Endothelial cell of umbilical vein (primary cell): ENCODE results near the gene FAM114A1. TPM values are rescaled to one million over a fixed set of nuclear protein-coding genes. Genes with fewer than 3 reads are reported as not detected.

ENCODE experiments used
- BruUV-seq: library from RNA; stranded (reverse); fragments of 400-500 nt; replicated peaks from 2 replicates; lab custom pipeline; 2021; lab: Mats Ljungman, UMichigan
- CTCF ChIA-PET: fragments of 300-600, 350-600 bp; sonication (Branson Sonifier 250); formaldehyde crosslinking; loops from one replicate; lab custom pipeline; 2021; ENCODE audit warnings: antibody characterized with exemption, inconsistent platforms; lab: Charles Lee
- POLR2A ChIA-PET: fragments of 300-600, 350-600 bp; sonication (Branson Sonifier 250); formaldehyde crosslinking; loops from one replicate; lab custom pipeline; 2021; ENCODE audit warnings: antibody characterized with exemption, inconsistent platforms; lab: Charles Lee
- DNase-seq: peaks from one replicate; pipeline ENCODE4 v3.0.0-alpha.2; 2011; ENCODE audit warnings: low read depth, low spot score
- FAIRE-seq: peaks from 2 replicates; lab custom pipeline; 2011; peaks lifted over from hg19 to GRCh38; lab: Jason Lieb, UNC
- H2AFZ ChIP-seq: 2 replicates; pipeline ENCODE4 v1.6.0; 2012; ENCODE audit warnings: low read depth, low read length, control low read depth, inconsistent platforms
- H3K27ac ChIP-seq: 2 replicates; pipeline ENCODE4 v1.5.1; 2011; ENCODE audit warnings: low read depth, mild to moderate bottlenecking, control low read depth, low read length, moderate library complexity; ENCODE audit not compliant: insufficient read depth
- H3K27me3 ChIP-seq, 2 experiments: 2 replicates each; pipeline versions ENCODE4 v1.6.0 to v1.6.1; 2011; ENCODE audit warnings: low read length in 2 of 2, mixed read lengths in 1 of 2; ENCODE audit not compliant: control insufficient read depth in 2 of 2, insufficient read depth in 2 of 2
- H3K36me3 ChIP-seq, 2 experiments: 2 replicates in 1 of 2; 3 replicates in 1 of 2; pipeline ENCODE4 v1.5.1; 2011; ENCODE audit warnings: low read length in 2 of 2, mild to moderate bottlenecking in 1 of 2, moderate library complexity in 1 of 2; ENCODE audit not compliant: control insufficient read depth in 2 of 2, insufficient read depth in 2 of 2; ENCODE audit errors: extremely low read depth in 1 of 2
- H3K4me1 ChIP-seq: 3 replicates; pipeline ENCODE4 v1.5.1; 2011; ENCODE audit warnings: mild to moderate bottlenecking, low read length; ENCODE audit not compliant: control insufficient read depth, insufficient read depth; ENCODE audit errors: extremely low read depth
- H3K4me2 ChIP-seq: 2 replicates; pipeline ENCODE4 v1.6.1; 2011; ENCODE audit warnings: low read length, control low read depth, mixed read lengths; ENCODE audit not compliant: insufficient read depth
- H3K4me3 ChIP-seq, 3 experiments: fragments of 200-600 bp in 1 of 3; sonication (generic), shearing (Covaris generic) in 1 of 3; replicated peaks in 1 of 3; 2 replicates each; pipeline ENCODE4 v1.5.1; 2011 to 2016; ENCODE audit warnings: control low read depth in 3 of 3, low read length in 3 of 3, mild to moderate bottlenecking in 2 of 3, inconsistent platforms in 1 of 3, low read depth in 1 of 3, moderate library complexity in 1 of 3; ENCODE audit not compliant: insufficient read depth in 1 of 3
- H3K79me2 ChIP-seq: 2 replicates; pipeline ENCODE4 v1.6.0; 2012; ENCODE audit warnings: low read length, inconsistent platforms; ENCODE audit not compliant: control insufficient read depth, insufficient read depth
- H3K9ac ChIP-seq: replicated peaks from 2 replicates; pipeline ENCODE3; 2011; ENCODE audit warnings: low read length, control low read depth; ENCODE audit not compliant: insufficient read depth; ENCODE audit errors: extremely low read depth
- H3K9me1 ChIP-seq: replicated peaks from 3 replicates; pipeline ENCODE4 v1.6.0; 2011; ENCODE audit warnings: mild to moderate bottlenecking, low read length; ENCODE audit not compliant: control insufficient read depth, insufficient read depth; ENCODE audit errors: extremely low read depth
- H3K9me3 ChIP-seq: replicated peaks from 2 replicates; pipeline ENCODE4 v1.5.1; 2012; ENCODE audit warnings: low read length, inconsistent platforms; ENCODE audit not compliant: control insufficient read depth, insufficient read depth
- H4K20me1 ChIP-seq: replicated peaks from 2 replicates; pipeline ENCODE3; 2011; ENCODE audit warnings: mild to moderate bottlenecking, low read length; ENCODE audit not compliant: control insufficient read depth, insufficient read depth; ENCODE audit errors: extremely low read depth
- CTCF ChIP-seq, 2 donors: IDR thresholded peaks; 1 replicate in 1 of 2; 2 replicates in 1 of 2; pipeline ENCODE4 v1.5.1; 2011; ENCODE audit warnings: low read length in 2 of 2, mild to moderate bottlenecking in 2 of 2, moderate library complexity in 2 of 2, control low read depth in 1 of 2, inconsistent platforms in 1 of 2, low read depth in 1 of 2; ENCODE audit not compliant: insufficient read depth in 1 of 2; ENCODE audit errors: extremely low read depth in 1 of 2
- EZH2 ChIP-seq: IDR thresholded peaks from 2 replicates; pipeline ENCODE4 v1.6.1; 2012; ENCODE audit warnings: borderline replicate concordance, low read depth, mild to moderate bottlenecking, moderate library complexity, low read length, inconsistent platforms; ENCODE audit not compliant: severe bottlenecking
- FOS ChIP-seq: IDR thresholded peaks from 2 replicates; pipeline ENCODE4 v1.6.1; 2011; ENCODE audit warnings: mild to moderate bottlenecking, low read length, moderate library complexity, borderline replicate concordance; ENCODE audit not compliant: insufficient read depth
- GATA2 ChIP-seq: IDR thresholded peaks from 2 replicates; pipeline ENCODE4 v1.7.0; 2011; ENCODE audit warnings: low read depth, mild to moderate bottlenecking, moderate library complexity, mixed read lengths, low read length; ENCODE audit not compliant: insufficient read length, insufficient read depth
- JUN ChIP-seq: IDR thresholded peaks from 2 replicates; pipeline ENCODE4 v1.6.1; 2011; ENCODE audit warnings: borderline replicate concordance, low read depth; ENCODE audit not compliant: insufficient read length, insufficient read depth
- MAX ChIP-seq: IDR thresholded peaks from 2 replicates; pipeline ENCODE4 v1.6.1; 2011; ENCODE audit not compliant: insufficient read depth, insufficient read length
- MYC ChIP-seq: IDR thresholded peaks from one replicate; pipeline ENCODE4 v1.6.1; 2011; ENCODE audit warnings: mild to moderate bottlenecking, low read depth, low read length
- POLR2A ChIP-seq: IDR thresholded peaks from 2 replicates; pipeline ENCODE4 v1.6.1; 2012; ENCODE audit warnings: low read depth, mild to moderate bottlenecking, control low read depth, low read length
- POLR2AphosphoS5 ChIP-seq: IDR thresholded peaks from 2 replicates; pipeline ENCODE4 v1.6.1; 2012; ENCODE audit warnings: low read depth, mild to moderate bottlenecking, control low read depth, low read length, moderate library complexity; ENCODE audit not compliant: insufficient read depth
- dilution Hi-C: fragments of 300-500 bp; cut with MboI; formaldehyde crosslinking; loops from one replicate; pipeline ENCODE4 v1.15.0; 2019; ENCODE audit warnings: low sequenced_read_pairs; ENCODE audit not compliant: extremely low pct_ligation_motif_present
- intact Hi-C: fragments of 100-400 bp; cut with micrococcal nuclease; formaldehyde crosslinking; loops from one replicate; pipeline ENCODE4 v1.10.0; 2022
- polyA plus RNA-seq, 4 experiments: library from polyadenylated mRNA; depleted of rRNA in 3 of 4; stranded (reverse) in 3 of 4; unstranded in 1 of 4; fragments of >200 nt; gene quantifications; 2 replicates each; pipeline versions ENCODE4 v1.2.1 to v1.2.3, GENCODE V29; 2011 to 2012; ENCODE audit warnings: missing spikeins in 1 of 4
- total RNA-seq: library from RNA; stranded (reverse); gene quantifications from 2 replicates; pipeline ENCODE4 v1.2.3, GENCODE V29; 2021

The FAM114A1 gene
- total and polyA plus RNA-seq, 2 donors (not counting 3 experiments of a cell fraction or from before 2014, with no cell fraction given), result 99.2 to 118 TPM

GRCh38 chr4:38954727-38955126 lies 87.1 kb downstream of the FAM114A1 start:
- Histone ChIP-seq H3K36me3 (no peaks in the 10 kb centered on the region), H3K9ac (no peak overlapping the region), H3K9me3 (no peaks in the 10 kb centered on the region), H4K20me1 (no peaks in the 10 kb centered on the region), H3K27me3 (peaks cover 14 to 17% of the 10 kb centered on the region in 2 experiments), H3K4me3 (no peak overlapping the region), H3K27ac (no peak overlapping the region), H3K4me2 (no peak overlapping the region), H3K79me2 (no peaks in the 10 kb centered on the region), H2AFZ (no peak overlapping the region), H3K4me1 (no peaks in the 10 kb centered on the region), H3K9me1 (no peaks in the 10 kb centered on the region)
- TF ChIP-seq CTCF (IDR thresholded peaks at IDR 0.05; ENCODE audit: extremely low read depth in 1 of 2, insufficient read depth in 1 of 2, low read depth in 1 of 2, low read length in 2 of 2) (no peak), MYC (no peak), POLR2AphosphoS5 (no peak), FOS (no peak), EZH2 (no peak), MAX (no peak), POLR2A (no peak), GATA2 (no peak), JUN (no peak)
- intact Hi-C loops (no loop called here), dilution Hi-C loops (no loop called here)
- BruUV-seq, result no TSS peak
- no peak for FAIRE-seq
- DNase-seq, result no peak
- ChIA-PET POLR2A (no interaction called here), CTCF (interaction anchor here (5.0 kb wide), 1 partner anchor 180 kb away, joined by 18 read pairs; no protein-coding TSS in a partner anchor)
